Measurements from ENCODE around the gene ADAT1. TPM values are rescaled to one million over a fixed set of nuclear protein-coding genes. Genes with fewer than 3 reads are reported as not detected.
"Not testable (repeated sequence)": the region's sequence is repeated elsewhere in the genome, so short reads cannot be mapped to it uniquely, and the experiment has no call there.

The ADAT1 gene
- total RNA-seq, 1 experiment from 2014 or later = 44.2 TPM

DNA sequence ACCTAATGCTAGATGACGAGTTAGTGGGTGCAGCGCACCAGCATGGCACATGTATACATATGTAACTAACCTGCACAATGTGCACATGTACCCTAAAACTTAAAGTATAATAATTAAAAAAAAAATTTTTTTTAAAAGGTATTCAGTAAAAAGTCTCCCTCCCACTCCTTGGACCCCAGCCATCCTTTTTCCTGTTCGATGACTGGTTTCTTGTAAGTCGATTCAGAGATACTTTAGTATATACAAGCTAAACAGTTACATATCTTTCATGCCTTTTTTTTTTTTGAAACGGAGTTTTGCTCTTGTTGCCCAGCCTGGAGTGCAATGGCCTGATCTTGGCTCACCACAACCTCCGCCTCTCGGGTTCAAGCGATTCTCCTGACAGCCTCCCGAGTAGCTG, 31.2 kb downstream of the ADAT1 start:
- RAD21 ChIA-PET (ENCODE audit: low non-redundant PET in 1 of 2, low total read pairs in 2 of 2, uncharacterized antibody in 2 of 2, unreplicated experiment in 2 of 2) = not testable (repeated sequence)

DNA sequence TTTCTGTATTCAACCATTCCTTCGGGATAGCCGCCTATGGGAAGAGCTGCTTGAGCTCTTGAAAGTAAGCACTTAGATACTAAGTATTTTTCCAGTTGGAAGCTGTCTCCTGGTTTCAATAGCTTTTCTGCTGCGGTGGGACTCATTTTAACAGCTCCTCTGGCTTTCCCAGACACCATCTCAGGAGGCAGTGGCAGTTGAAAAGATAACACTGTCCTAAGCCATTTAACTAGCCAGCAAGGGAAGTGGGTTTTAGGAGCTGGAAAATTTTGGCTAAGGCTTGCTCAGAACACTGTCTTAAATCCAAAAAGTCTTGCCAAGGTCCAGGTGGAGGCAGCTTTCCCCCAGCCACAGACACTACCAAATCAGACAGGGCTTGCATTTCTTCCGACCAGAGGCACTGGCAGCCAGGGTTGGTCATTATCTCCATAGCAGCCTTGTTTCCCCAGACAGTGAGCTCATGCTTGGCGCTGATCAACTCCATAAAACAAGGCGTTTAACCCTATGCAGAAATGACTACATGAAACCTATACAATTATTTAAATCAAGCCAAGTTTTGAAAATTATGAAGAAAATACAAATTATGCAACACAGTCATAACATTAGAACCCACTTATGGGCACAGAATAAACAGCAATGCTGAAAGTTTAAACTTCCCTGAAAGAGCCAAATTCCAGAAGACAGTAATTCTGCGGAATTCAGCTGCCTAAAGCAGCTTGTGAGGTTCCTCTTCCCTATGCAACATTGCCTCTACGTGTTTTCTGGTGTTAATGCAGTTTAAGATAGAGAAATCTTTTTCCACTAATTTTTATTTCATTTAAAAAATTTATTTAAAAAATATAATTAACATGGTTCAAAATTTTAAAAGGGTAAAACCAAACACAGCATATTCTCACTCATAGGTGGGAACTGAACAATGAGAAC, 31.9 kb downstream of the ADAT1 start:
- H3K27ac ChIP-seq (ENCODE audit: low read depth, low read length) = no peak overlapping the region

More for the DNA sequence above, 31.2 kb downstream of the ADAT1 start:
- H3K9me3 ChIP-seq (ENCODE audit: control insufficient read depth in 1 of 2, insufficient read depth in 1 of 2, low read depth in 1 of 2, low read length in 2 of 2); H2AFZ ChIP-seq (ENCODE audit: low read depth, low read length, poor library complexity, severe bottlenecking); H3K79me2 ChIP-seq (ENCODE audit: insufficient read depth, low read length); H3K4me2 ChIP-seq (ENCODE audit: low read length); H3K36me3 ChIP-seq (ENCODE audit: control insufficient read depth in 1 of 2, insufficient read depth in 2 of 2, low read length in 2 of 2); CTCF ChIA-PET; H3K9ac ChIP-seq (ENCODE audit: low read length); BruUV-seq (replicated peaks); DNase-seq (ENCODE audit: low read depth, low spot score); H3K27ac ChIP-seq (ENCODE audit: low read depth, low read length); H3K9me2 ChIP-seq (ENCODE audit: insufficient read depth); H4K20me1 ChIP-seq (ENCODE audit: insufficient read depth); POLR2A ChIA-PET; H3K4me3 ChIP-seq (replicated peaks in 1 of 2; ENCODE audit: low read depth in 1 of 2, low read length in 2 of 2); H3K4me1 ChIP-seq (ENCODE audit: control insufficient read depth in 1 of 2, insufficient read depth in 2 of 2, low read length in 2 of 2); intact Hi-C loops (cut with micrococcal nuclease); H3K27me3 ChIP-seq (ENCODE audit: insufficient read depth, low read length); ATAC-seq: not testable (repeated sequence)

More for the DNA sequence above, 31.9 kb downstream of the ADAT1 start:
- Histone ChIP-seq H3K27me3 (ENCODE audit: insufficient read depth, low read length) (no peaks in the 10 kb centered on the region), H4K20me1 (ENCODE audit: insufficient read depth) (no peaks in the 10 kb centered on the region), H3K9me3 (ENCODE audit: control insufficient read depth in 1 of 2, insufficient read depth in 1 of 2, low read depth in 1 of 2, low read length in 2 of 2) (no peaks in the 10 kb centered on the region), H3K79me2 (ENCODE audit: insufficient read depth, low read length) (no peaks in the 10 kb centered on the region), H3K9me2 (ENCODE audit: insufficient read depth) (no peaks in the 10 kb centered on the region), H3K36me3 (ENCODE audit: control insufficient read depth in 1 of 2, insufficient read depth in 2 of 2, low read length in 2 of 2) (peaks cover 0 to 7% of the 10 kb centered on the region in 2 experiments; a peak in 1 of 4 replicates), H2AFZ (ENCODE audit: low read depth, low read length, poor library complexity, severe bottlenecking) (no peak overlapping the region), H3K4me1 (ENCODE audit: control insufficient read depth in 1 of 2, insufficient read depth in 2 of 2, low read length in 2 of 2) (peaks cover 0 to 8% of the 10 kb centered on the region in 2 experiments; a peak in 1 of 4 replicates), H3K4me3 (replicated peaks in 1 of 2; ENCODE audit: low read depth in 1 of 2, low read length in 2 of 2) (no peak overlapping the region), H3K4me2 (ENCODE audit: low read length) (no peak overlapping the region), H3K9ac (ENCODE audit: low read length) (no peak overlapping the region)
- no peak for DNase-seq (ENCODE audit: low read depth, low spot score)
- no peak for ATAC-seq
- ChIA-PET RAD21 (ENCODE audit: low non-redundant PET in 1 of 2, low total read pairs in 2 of 2, uncharacterized antibody in 2 of 2, unreplicated experiment in 2 of 2) (no interaction called here), POLR2A (no interaction called here), CTCF (no interaction called here)
- intact Hi-C loops (cut with micrococcal nuclease) = no loop called here
- no TSS peak for BruUV-seq (replicated peaks)
- TF ChIP-seq SIN3A (IDR thresholded peaks at IDR 0.05; ENCODE audit: low read depth) (no peak), TCF7L2 (IDR thresholded peaks at IDR 0.05; ENCODE audit: borderline replicate concordance, extremely low read depth, insufficient read depth, insufficient read length) (no peak)
